ENCODE measurements around the gene MRPS31.
"Not testable (repeated sequence)": the region's sequence is repeated elsewhere in the genome, so short reads cannot be mapped to it uniquely, and the experiment has no call there.

MRPS31 gene

DNA sequence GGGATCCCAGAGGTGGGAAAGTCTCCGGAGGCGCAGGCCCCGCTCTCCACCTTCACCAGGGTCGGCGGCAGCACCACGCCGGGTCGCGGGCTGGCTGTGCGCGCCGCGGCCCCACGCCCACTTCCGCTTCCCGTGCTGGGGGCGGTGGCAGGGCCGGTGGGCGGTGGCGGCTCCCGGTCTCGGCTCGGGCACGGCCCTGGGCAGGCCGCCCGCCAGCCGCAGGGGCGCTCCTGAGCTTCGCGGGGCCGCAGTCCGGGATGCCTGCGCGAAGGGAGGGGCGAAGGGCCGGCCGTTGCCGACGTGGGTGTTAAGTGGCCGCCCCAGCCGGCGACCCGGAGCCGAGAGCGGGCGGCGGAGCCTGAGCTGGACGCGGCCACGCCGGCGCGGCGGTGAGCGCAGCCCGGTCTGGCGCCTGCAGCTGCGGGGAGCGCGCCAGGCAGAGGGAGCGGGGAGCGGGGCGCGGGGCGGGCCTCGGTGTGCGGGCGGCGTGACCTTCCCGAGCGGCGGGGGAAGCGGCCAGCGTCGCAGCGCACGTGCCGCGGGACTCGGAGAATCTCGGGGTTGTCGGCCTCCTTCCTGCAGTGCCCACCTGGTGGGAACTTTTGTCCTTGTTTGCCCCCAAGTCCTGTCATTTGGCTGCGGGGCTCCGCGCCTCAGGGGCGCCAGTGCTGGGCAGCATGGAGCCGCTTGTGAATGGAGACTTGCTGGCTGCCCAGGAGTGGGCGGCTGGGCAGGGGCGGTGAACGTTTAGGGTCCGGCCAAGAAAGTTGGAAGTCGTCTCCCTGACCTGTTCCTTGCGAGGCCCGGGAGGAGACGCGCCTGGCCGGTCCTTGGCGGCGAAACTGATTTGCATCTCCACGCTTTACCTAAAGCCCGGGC is 18.5 kb upstream of the MRPS31 start, which contains the start of gene SLC25A15:
Gene SLC25A15, plus strand, starts transcription at position 337 of the 879 bp plus-strand sequence. CDS start 3,616 bp downstream, outside the sequence.
- FAIRE-seq: no peak

GRCh38 chr13:40788540-40789274 is 17.7 kb upstream of the MRPS31 start:
- FAIRE-seq: not testable (repeated sequence)

GRCh38 chr13:40787062-40787461 is 16.1 kb upstream of the MRPS31 start:
- FAIRE-seq: no peak

- FAIRE-seq: no peak
Measured at GRCh38 chr13:40786568-40786996, 15.6 kb upstream of the MRPS31 start.

GRCh38 chr13:40784540-40784939 is 13.6 kb upstream of the MRPS31 start:
- FAIRE-seq: no peak

- FAIRE-seq: not testable (repeated sequence)
Measured at GRCh38 chr13:40782971-40783370, 12.0 kb upstream of the MRPS31 start.

DNA sequence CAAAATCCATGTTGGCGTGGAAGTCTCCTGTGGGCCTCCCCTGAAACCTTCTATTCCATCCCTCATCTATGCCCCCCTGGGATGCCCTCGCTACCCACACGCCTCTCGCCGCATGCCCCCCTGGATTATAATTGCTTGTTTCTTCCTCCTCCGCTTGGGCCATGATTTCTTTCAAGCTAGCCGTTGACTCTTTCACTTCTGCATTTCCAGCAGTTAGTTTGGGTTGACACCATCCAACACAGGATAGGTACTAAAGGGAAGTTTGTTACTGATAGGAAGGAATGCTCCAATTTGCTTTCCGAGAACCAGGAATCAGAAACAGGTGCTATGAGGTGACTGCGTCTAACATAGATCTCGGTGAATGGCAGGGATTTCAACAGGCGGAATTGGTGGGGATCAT is 10.7 kb upstream of the MRPS31 start:
- FAIRE-seq: no peak

DNA sequence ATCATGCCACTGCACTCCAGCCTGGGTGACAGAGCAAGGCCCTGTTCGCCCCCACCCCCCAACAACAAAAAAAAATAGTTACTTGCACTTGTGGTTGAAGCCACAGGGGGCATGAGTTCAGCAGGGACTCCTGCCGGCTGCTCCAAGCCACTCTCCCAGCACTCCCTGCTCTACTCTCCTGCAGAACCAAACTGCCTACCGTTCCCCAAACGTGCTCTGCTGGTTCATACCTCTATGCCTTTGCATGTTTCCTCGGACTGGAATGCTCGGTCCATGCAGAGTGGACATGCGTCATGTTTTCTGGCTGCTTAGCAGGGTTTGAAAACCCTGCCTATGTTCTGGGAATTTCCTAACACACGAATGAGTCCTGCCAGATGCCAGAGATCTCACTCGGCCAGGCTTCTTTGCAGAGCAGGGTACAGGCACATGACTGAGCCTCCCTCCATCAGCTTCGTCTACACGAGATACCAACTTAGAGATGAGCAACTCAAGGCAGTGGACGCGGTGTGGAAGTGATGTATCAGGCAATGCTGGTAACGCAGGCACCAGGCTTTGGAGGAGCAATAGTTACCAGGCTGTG is 9.9 kb upstream of the MRPS31 start:
- FAIRE-seq: no peak

DNA sequence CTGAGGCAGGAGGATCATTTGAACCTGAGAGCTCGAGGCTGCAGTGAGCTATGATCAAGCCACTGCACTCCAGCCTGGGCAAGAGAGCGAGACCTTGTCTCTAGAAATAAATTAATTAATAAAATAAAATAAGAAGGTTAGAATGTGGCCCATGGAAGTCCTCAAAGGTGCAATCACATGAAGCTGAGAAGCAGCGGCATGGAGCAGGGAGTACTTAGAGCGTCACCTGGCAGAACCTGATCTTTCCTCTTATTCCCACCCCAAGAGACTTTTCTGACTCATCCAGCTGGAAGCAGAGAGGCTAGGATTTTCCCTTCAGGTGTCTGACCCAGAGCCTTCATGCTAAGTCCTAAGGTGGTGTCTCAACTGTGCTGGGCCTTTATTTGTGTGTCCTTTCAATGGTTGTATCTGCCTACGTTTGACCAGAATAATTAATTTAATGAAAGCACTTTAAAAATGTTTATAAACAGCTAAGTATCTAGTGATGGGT is 8.9 kb upstream of the MRPS31 start:
- FAIRE-seq: no peak

DNA sequence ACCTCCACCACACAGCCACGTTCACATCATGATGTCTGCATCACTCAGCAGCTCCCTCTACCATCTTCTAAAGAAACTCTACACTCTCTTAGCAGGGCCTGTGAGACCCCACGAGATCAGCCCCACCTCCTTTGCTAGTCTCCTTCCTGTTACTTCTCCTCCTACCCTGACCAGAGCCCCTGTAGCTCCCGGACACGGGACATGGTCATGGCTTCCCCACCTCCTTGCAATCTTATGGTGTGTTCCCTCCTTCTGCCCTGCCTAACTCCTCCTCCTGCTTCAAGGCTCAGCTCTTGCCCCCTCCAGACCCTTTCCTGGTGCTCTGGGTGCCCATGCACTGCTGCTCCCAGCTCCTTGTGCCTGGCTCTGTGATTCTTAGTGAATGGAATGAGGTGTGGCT is 8.1 kb upstream of the MRPS31 start:
- no peak for FAIRE-seq

- no peak for FAIRE-seq
Measured at GRCh38 chr13:40777809-40778175, 6.8 kb upstream of the MRPS31 start.

- FAIRE-seq: peak; percentile 62
Measured at GRCh38 chr13:40777166-40777808, 6.3 kb upstream of the MRPS31 start.

DNA sequence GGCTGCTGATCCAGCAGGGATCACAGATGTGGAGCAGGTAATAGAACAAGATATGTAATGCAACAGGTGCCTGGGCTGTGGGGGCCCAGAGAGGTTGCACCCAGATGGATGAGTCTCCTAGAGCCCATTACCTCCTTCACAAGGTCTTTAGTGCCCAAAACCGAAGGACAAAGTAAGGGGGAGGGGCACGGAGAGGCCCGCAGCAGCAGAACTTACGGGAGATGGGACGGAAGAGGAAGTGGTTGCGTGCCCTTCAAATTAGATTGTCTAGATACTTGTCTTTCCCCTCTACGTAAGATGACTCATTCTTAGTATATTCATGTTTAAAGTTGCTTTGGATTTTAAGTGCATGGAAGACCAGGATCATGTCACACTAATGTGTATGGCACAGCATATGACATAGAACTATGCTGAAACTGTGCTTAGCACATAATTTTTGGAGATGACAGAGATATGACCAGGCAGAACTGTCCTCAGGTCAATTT is 5.7 kb upstream of the MRPS31 start:
- FAIRE-seq: no peak

GRCh38 chr13:40776232-40776631 is 5.2 kb upstream of the MRPS31 start:
- FAIRE-seq: no peak

DNA sequence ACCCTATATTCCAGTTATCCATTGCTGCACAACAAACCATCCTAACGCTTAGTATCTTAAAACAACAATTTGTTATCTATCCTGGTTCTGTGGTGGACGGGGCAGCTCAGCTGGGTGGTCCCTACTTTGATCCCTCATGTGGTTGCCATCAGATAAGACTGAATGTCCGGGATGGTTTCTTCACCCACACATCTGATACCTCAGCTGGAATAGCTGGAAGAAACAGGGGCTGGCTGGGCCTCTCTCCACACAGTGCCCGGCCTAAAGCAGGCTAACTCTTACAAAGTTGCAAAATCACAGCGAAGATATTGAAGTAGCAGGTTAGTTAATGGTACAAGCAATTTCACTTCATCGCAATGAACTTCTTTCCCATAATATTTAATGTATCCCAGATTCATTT is 3.7 kb upstream of the MRPS31 start:
- FAIRE-seq: no peak

DNA sequence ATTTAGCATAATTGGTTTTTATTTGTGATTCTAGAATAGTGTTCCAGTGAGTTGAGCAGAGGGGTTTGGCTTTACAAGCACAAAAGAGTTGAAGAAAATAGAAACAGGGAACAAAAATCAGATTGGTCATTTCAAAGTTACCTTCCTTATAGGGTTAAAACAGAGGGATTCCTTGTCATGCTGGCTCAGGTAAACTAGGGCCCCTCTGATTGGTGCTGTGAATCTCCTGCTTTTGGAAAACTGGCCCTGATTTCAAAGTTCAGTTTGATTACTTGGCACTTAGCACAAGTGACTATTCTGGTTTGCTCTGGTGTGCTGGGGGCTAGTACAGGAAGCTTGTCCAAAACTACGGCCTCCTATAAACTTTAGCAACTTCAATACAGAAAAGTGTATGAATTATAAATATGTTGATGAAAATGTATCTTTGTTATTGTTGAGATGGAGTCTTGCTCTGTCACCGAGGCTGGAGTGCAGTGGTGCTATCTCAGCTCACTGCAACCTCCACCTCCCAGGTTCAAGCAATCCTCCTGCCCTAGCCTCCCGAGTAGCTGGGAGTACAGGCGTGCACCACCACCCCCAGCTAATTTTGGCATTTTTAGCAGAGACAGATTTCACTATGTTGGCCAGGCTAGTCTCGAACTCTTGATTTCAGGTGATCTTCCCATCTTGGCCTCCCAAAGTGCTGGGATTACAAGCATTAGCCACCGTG is 1.9 kb upstream of the MRPS31 start:
- no peak for FAIRE-seq

GRCh38 chr13:40770609-40770933 is 419 bp downstream of the MRPS31 start:
- no peak for FAIRE-seq

DNA sequence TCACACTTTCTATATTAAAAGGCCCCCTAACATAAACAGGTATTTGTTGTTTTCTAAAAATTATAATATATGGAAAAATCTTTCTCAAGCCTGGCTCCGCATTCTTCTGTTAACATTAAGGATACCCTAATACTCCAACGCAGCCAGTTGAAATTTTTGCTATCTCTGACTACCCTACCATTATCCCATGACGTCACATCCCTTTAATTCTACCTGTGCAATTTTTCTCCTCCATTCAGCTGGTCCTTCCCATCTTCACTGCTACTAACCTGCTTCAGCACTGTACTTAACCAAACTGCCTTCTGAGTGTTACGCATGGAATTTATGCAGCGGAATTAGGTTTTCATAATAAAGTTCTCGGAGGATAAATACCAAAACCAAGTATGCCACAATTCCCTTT is 1.0 kb downstream of the MRPS31 start:
- no peak for FAIRE-seq

- no peak for FAIRE-seq
Measured at GRCh38 chr13:40765602-40766001, 5.4 kb downstream of the MRPS31 start.

- no peak for FAIRE-seq
Measured at GRCh38 chr13:40764587-40765403, 6.2 kb downstream of the MRPS31 start.

DNA sequence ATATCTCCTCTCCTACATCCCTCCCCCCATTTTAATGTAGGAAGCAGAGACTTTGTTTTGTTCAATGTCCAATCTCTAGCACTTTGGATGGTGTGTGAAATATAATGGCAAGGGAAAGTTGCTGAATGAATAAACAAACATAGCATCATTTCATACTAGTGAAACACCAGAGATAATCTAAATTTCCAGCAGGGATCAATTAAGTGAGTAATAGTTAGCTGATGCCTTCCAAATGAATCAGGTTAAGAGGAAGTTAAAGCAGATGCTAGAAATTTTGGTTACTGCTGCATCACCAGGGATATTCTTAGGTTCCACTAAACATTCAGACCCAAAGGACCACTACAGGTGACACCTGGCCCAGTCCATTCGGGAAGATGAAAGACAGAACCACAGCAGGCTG is 8.1 kb downstream of the MRPS31 start:
- no peak for FAIRE-seq
